Neural crest cell (in vitro differentiated cells): ENCODE results near the gene PTPN23. TPM values are rescaled to one million over a fixed set of nuclear protein-coding genes. Genes with fewer than 3 reads are reported as not detected.

Experiments
- DNase-seq: peaks from one replicate; pipeline ENCODE4 v3.0.0; 2021; ENCODE audit warnings: low read depth, mixed read lengths, low spot score
- H3K27ac Mint-ChIP-seq: one replicate; pipeline ENCODE4 v1.8.0; 2021; ENCODE audit warnings: mild to moderate bottlenecking, mixed read lengths; ENCODE audit not compliant: unreplicated experiment
- H3K27me3 Mint-ChIP-seq: 2 replicates; pipeline ENCODE4 v1.8.0; 2021; ENCODE audit warnings: low read depth, mild to moderate bottlenecking, mixed read lengths
- H3K36me3 Mint-ChIP-seq: 2 replicates; pipeline ENCODE4 v1.8.0; 2021; ENCODE audit warnings: low read depth, mild to moderate bottlenecking, mixed read lengths
- H3K4me1 Mint-ChIP-seq: 2 replicates; pipeline ENCODE4 v1.8.0; 2021; ENCODE audit warnings: mixed read lengths
- H3K4me3 Mint-ChIP-seq: one replicate; pipeline ENCODE4 v1.8.0; 2021; ENCODE audit warnings: mild to moderate bottlenecking, mixed read lengths
- H3K9me3 Mint-ChIP-seq: 2 replicates; pipeline ENCODE4 v1.8.0; 2021; ENCODE audit warnings: mixed read lengths
- CTCF ChIP-seq: fragments of 200-600 bp; sonication (generic); conservative IDR thresholded peaks from 2 replicates; pipeline ENCODE4 v1.5.0; 2021; ENCODE audit warnings: antibody characterized with exemption, mild to moderate bottlenecking
- total RNA-seq: library from RNA; stranded (reverse); gene quantifications from 2 replicates; pipeline ENCODE4 v1.2.1, GENCODE V29; 2021

The PTPN23 gene
- total RNA-seq, 1 donor from 2014 or later, result 43.9 TPM

DNA sequence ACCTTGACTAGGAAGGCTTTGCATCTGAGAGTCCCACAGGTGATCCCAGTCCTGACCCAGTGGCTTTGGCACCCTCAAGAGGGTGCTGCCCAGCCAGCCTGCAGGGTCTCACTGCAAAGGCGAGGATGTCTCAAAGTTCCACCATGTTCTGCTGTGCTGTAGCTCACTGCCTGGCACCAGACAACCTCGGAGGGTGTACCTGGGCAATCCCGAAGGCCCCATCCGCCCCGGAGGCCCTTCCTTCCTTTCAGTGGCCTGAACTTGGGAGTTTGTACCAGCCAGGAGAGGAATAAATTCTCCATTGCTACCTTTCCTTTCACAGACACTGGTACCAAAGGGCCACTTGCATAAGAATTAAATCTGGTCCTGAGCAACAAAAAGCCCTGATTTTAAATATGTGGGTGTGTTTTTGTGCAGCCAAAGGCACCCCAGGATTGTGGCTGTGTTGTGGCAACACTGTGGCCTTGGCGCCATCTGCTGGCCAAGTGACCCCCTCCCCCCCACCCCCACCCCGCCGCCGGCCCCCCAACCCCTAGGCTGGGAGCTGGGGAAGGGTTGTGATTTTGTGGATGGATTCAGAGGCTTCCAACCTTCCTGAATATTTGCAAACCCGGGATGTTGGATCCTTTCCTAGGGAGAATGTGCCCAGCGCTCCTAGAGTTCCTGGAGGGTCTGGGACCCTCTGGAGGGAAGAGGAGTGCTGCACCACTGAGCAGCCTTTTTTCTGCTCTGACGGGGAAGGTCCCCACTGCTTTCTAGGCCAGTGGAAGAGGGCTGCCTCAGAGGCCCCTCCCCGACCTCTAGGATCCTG is 9.7 kb upstream of the PTPN23 start:
- Mint-ChIP-seq H3K9me3 (no peaks in the 10 kb centered on the region), H3K27ac (no peak overlapping the region), H3K4me3 (no peak overlapping the region), H3K4me1 (no peaks in the 10 kb centered on the region), H3K27me3 (peaks cover 16% of the 10 kb centered on the region), H3K36me3 (no peaks in the 10 kb centered on the region)
- peak; percentile 61 for TF ChIP-seq CTCF
- peak; percentile 13 for DNase-seq

- no peaks in the 10 kb centered on the region for H3K9me3 Mint-ChIP-seq
These were observed 6.2 kb upstream of the PTPN23 start for GRCh38 chr3:47374587-47374986.

GRCh38 chr3:47376393-47376792 is 4.4 kb upstream of the PTPN23 start:
- Mint-ChIP-seq H3K4me3 (no peak overlapping the region), H3K4me1 (peaks cover 14% of the 10 kb centered on the region), H3K27ac (no peak overlapping the region), H3K27me3 (peaks cover 16% of the 10 kb centered on the region), H3K36me3 (no peaks in the 10 kb centered on the region), H3K9me3 (no peaks in the 10 kb centered on the region)
- no peak for DNase-seq
- TF ChIP-seq CTCF, result no peak

More at GRCh38 chr3:47374587-47374986, 6.2 kb upstream of the PTPN23 start:
- Mint-ChIP-seq H3K36me3 (no peaks in the 10 kb centered on the region), H3K4me3 (no peak overlapping the region), H3K27me3 (peaks cover 16% of the 10 kb centered on the region), H3K27ac (no peak overlapping the region), H3K4me1 (peaks cover 2% of the 10 kb centered on the region)
- no peak for TF ChIP-seq CTCF
- DNase-seq, result no peak

DNA sequence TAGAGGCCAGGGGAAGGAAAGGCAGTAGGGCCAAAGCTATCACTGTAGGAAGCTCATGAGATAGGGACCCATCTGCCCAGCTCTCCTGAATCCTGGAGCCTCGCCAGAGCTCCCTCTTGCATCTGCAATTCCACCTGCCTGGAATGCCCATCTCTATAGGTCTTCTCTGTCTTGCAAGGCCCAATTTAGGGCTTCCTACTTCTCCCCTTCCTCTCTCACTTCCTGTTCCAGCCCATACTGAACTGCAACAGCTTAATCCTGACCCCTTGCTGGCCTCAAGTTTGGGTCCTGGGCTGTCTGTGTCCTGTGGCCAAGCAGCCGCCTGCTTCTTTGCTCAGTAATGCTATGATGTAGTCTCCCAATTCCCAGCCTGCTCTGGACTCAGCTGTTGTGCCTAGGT is 3.6 kb upstream of the PTPN23 start:
- no peaks in the 10 kb centered on the region for H3K36me3 Mint-ChIP-seq
- H3K9me3 Mint-ChIP-seq, result no peaks in the 10 kb centered on the region
- peaks cover 19% of the 10 kb centered on the region for H3K4me1 Mint-ChIP-seq
- peaks cover 16% of the 10 kb centered on the region for H3K27me3 Mint-ChIP-seq
- no peak overlapping the region for H3K27ac Mint-ChIP-seq
- DNase-seq, result no peak
- peak overlapping the region; percentile 68 for H3K4me3 Mint-ChIP-seq
- TF ChIP-seq CTCF, result no peak

GRCh38 chr3:47378869-47379268 is 2.0 kb upstream of the PTPN23 start:
- H3K27me3 Mint-ChIP-seq, result peaks cover 2% of the 10 kb centered on the region
- peaks cover 28% of the 10 kb centered on the region for H3K4me1 Mint-ChIP-seq
- no peak overlapping the region for H3K27ac Mint-ChIP-seq
- TF ChIP-seq CTCF, result no peak
- H3K4me3 Mint-ChIP-seq, result peak overlapping the region; percentile 97
- DNase-seq, result no peak
- H3K36me3 Mint-ChIP-seq, result no peaks in the 10 kb centered on the region
- H3K9me3 Mint-ChIP-seq, result no peaks in the 10 kb centered on the region
